Neuronal stem cell (in vitro differentiated cells): ENCODE results near the gene PCYT2.

Experiments
- DNase-seq: peaks from one replicate; pipeline ENCODE4 v3.0.0-alpha.2; 2013; ENCODE audit warnings: low spot score
- H2AFZ ChIP-seq: one replicate; pipeline ENCODE4 v1.6.1; 2013; ENCODE audit warnings: mild to moderate bottlenecking, low read length, inconsistent platforms
- H2AK5ac ChIP-seq: 2 replicates; pipeline ENCODE4 v1.6.1; 2013; ENCODE audit warnings: low read depth, mild to moderate bottlenecking, inconsistent platforms, low read length, moderate library complexity, mixed read lengths
- H2BK120ac ChIP-seq: 2 replicates; pipeline ENCODE4 v1.6.1; 2013; ENCODE audit warnings: low read depth, mild to moderate bottlenecking, inconsistent platforms, low read length, moderate library complexity, mixed read lengths
- H2BK12ac ChIP-seq: one replicate; pipeline ENCODE4 v1.6.1; 2013; ENCODE audit warnings: low read length, inconsistent platforms
- H2BK15ac ChIP-seq: 2 replicates; pipeline ENCODE4 v1.6.1; 2013; ENCODE audit warnings: mild to moderate bottlenecking, low read length, inconsistent platforms, mixed read lengths
- H2BK5ac ChIP-seq: one replicate; pipeline ENCODE4 v1.6.1; 2013; ENCODE audit warnings: inconsistent platforms, mild to moderate bottlenecking, low read length, moderate library complexity
- H3K14ac ChIP-seq: one replicate; pipeline ENCODE4 v1.6.1; 2013; ENCODE audit warnings: low read length, inconsistent platforms
- H3K18ac ChIP-seq: 2 replicates; pipeline ENCODE4 v1.6.1; 2013; ENCODE audit warnings: low read length, inconsistent platforms
- H3K23ac ChIP-seq: 2 replicates; pipeline ENCODE4 v1.6.1; 2013; ENCODE audit warnings: low read depth, mild to moderate bottlenecking, mixed read lengths, low read length, inconsistent platforms; ENCODE audit not compliant: poor library complexity
- H3K27ac ChIP-seq: replicated peaks from 3 replicates; pipeline ENCODE4 v1.5.1; 2013; ENCODE audit warnings: low read length, inconsistent platforms
- H3K27me3 ChIP-seq, 3 experiments: 2 replicates each; pipeline ENCODE4 v1.6.1; 2013; ENCODE audit warnings: low read length in 3 of 3, mild to moderate bottlenecking in 2 of 3, inconsistent platforms in 1 of 3, low read depth in 1 of 3, mixed read lengths in 1 of 3, moderate library complexity in 1 of 3; ENCODE audit not compliant: control insufficient read depth in 3 of 3, insufficient read depth in 3 of 3
- H3K36me3 ChIP-seq, 2 donors: replicated peaks in 1 of 2; 2 replicates each; pipeline ENCODE4 v1.6.1; 2013; ENCODE audit warnings: low read length in 2 of 2; ENCODE audit not compliant: control insufficient read depth in 2 of 2, insufficient read depth in 2 of 2
- H3K4ac ChIP-seq: 2 replicates; pipeline ENCODE4 v1.6.1; 2013; ENCODE audit warnings: inconsistent platforms, mild to moderate bottlenecking, low read length, moderate library complexity
- H3K4me1 ChIP-seq, 2 donors: 1 replicate in 1 of 2; 2 replicates in 1 of 2; pipeline ENCODE4 v1.6.1; 2013; ENCODE audit warnings: low read length in 2 of 2, low read depth in 1 of 2; ENCODE audit not compliant: control insufficient read depth in 2 of 2, insufficient read depth in 1 of 2
- H3K4me2 ChIP-seq: one replicate; pipeline ENCODE4 v1.6.1; 2013; ENCODE audit warnings: mild to moderate bottlenecking, low read length, inconsistent platforms; ENCODE audit not compliant: insufficient read depth, poor library complexity, severe bottlenecking
- H3K4me3 ChIP-seq, 2 donors: 2 replicates each; pipeline ENCODE4 v1.5.1; 2013; ENCODE audit warnings: low read length in 2 of 2, mild to moderate bottlenecking in 2 of 2, inconsistent platforms in 1 of 2, moderate library complexity in 1 of 2
- H3K79me1 ChIP-seq: one replicate; pipeline ENCODE4 v1.6.1; 2013; ENCODE audit warnings: low read depth, mild to moderate bottlenecking, inconsistent platforms, low read length, moderate library complexity
- H3K9ac ChIP-seq: one replicate; pipeline ENCODE4 v1.6.1; 2013; ENCODE audit warnings: mild to moderate bottlenecking, low read depth, low read length, inconsistent platforms; ENCODE audit not compliant: poor library complexity
- H3K9me3 ChIP-seq, 2 donors: replicated peaks in 1 of 2; 2 replicates each; pipeline versions ENCODE3 to v1.6.1; 2013; ENCODE audit warnings: low read length in 2 of 2, mild to moderate bottlenecking in 2 of 2, inconsistent platforms in 1 of 2, low read depth in 1 of 2, mixed read lengths in 1 of 2, moderate library complexity in 1 of 2; ENCODE audit not compliant: control insufficient read depth in 2 of 2, insufficient read depth in 1 of 2
- H4K8ac ChIP-seq: one replicate; pipeline ENCODE4 v1.6.1; 2013; ENCODE audit warnings: low read depth, mild to moderate bottlenecking, inconsistent platforms, low read length, moderate library complexity
- H4K91ac ChIP-seq: one replicate; pipeline ENCODE4 v1.6.1; 2013; ENCODE audit warnings: low read length, low read depth, mild to moderate bottlenecking, inconsistent platforms; ENCODE audit not compliant: poor library complexity
- WGBS, 2 donors: extraction: QIAGEN DNeasy Blood & Tissue Kit; methylation state at CpG; one replicate each; pipeline ENCODE4 v1.1.7; 2013; ENCODE audit warnings: missing lambda C conversion rate in 2 of 2, mixed read lengths in 1 of 2; ENCODE audit not compliant: insufficient read length in 2 of 2, insufficient replicate concordance in 1 of 2; ENCODE audit errors: extremely low coverage in 2 of 2; 5-methylcytosine and 5-hydroxymethylcytosine counted together

Gene PCYT2

DNA sequence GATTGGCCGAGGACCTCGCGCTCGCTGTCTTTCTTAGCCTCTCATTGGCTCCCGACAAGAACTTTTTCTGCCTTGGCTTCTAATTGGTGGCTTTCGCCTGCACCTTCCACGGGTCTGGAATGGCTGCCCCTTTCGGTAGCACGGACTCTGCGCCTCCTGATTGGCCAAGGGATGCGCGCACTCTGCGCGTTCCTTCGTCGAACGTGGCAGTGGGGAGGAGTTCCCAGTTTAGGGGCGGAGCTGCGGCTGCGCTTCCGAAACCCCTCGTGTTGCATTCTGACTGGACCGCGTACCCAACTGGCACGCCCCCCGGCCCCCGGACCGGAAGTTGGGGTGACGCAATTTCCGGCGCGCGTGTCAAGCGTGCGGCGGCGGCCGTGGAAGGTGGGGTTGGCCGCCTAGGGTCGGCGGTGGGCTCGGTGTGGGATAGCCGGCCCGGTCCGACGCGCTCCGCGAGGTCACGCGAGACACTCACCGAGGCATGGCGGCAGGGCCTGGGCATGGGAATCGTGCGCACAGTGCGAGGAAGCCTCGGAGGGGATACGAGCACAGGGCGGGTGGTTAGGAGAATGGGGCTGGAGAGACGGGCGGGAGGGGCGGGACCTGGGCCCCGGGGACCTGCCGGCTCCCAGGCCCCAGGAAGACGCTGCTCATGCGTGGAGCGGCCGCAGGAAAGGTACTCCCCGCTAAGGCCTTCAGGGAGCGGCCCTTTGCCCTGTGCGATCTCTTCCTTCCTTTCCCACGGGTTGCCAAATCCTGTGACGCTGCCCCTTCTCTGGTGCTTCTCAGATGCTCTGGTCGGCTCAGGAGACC lies 50.2 kb downstream of the PCYT2 start:
- Histone ChIP-seq H3K9ac (peak overlapping the region; percentile 100), H3K18ac (peak overlapping the region; percentile 96), H4K8ac (no peak overlapping the region), H3K27ac (peak overlapping the region; percentile 69), H3K4me2 (peak overlapping the region; percentile 90), H3K36me3 (peaks cover 30 to 65% of the 10 kb centered on the region in 2 donors), H3K4me3 (peak overlapping the region; percentile 79 to 98), H3K23ac (peak overlapping the region; percentile 100), H2BK5ac (no peak overlapping the region), H3K4me1 (peaks cover 8 to 11% of the 10 kb centered on the region in 2 donors), H3K27me3 (no peaks in the 10 kb centered on the region), H2AFZ (peak overlapping the region; percentile 83), H3K9me3 (no peaks in the 10 kb centered on the region), H2BK120ac (no peak overlapping the region), H3K4ac (no peak overlapping the region), H3K14ac (peak overlapping the region; percentile 99), H4K91ac (no peak overlapping the region), H2BK15ac (peak overlapping the region; percentile 70), H2AK5ac (peak overlapping the region; percentile 86), H3K79me1 (peaks cover 25% of the 10 kb centered on the region), H2BK12ac (peak overlapping the region; percentile 12)
- WGBS, 2 donors: no CpG with 5 or more reads among the region's 74 CpGs
- DNase-seq: peak; percentile 100

DNA sequence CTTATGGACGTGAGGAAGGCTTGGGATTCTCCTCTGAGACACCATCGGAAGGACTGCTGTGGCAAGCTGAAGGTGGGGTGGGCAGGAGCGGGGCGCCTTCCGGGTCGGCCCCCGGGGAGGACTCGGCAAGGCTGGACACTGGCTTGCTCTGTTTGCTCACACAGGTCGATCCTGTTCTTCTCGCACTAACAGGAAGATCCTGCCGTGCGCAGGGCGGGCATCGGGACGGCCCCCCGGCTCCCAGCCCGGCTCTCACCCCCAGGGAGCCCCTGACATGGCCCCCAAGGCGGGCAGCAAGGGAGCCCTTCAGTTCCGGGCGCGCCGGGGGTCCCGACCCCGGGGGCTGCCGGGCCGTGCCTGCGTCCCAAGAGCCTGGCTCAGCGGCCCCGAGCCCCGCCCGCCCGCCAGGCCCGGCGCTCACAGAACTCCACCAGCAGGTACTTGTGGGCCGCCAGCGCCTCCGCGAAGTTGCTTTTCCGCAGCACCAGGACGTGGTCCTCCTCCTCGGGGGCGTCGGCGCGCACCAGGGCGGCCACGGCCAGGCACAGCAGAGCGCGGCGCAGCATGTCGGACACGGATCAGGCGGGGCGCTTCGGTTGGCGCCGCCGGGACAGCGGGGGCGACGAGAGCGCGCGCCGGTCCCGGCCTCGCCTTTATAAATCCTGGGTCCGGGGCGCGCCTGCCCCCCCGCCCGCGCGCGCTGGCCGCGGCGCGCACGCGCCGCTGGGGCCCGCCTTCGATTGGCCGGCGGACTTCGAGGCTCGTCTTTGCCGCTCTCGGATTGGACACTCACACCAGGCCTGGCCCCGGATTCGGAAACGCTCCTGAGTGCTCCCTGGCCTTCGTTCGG lies 51.1 kb downstream of the PCYT2 start, which contains the start of gene P4HB:
Gene P4HB, minus strand, starts transcription at position 630 of the 850 bp plus-strand sequence. Its CDS starts 64 bp downstream, at position 566.
- peak within 1 kb of the TSS; percentile 99 for H3K14ac ChIP-seq
- peak within 1 kb of the TSS; percentile 100 for H3K9ac ChIP-seq
- peak within 1 kb of the TSS; percentile 99 for H3K18ac ChIP-seq
- no peak within 1 kb of the TSS for H2BK120ac ChIP-seq
- H2BK12ac ChIP-seq: peak within 1 kb of the TSS; percentile 12
- peak within 1 kb of the TSS; percentile 94 for H2AFZ ChIP-seq
- H3K9me3 ChIP-seq: no peaks in the 10 kb centered on the region
- H4K91ac ChIP-seq: no peak within 1 kb of the TSS
- H3K4ac ChIP-seq: no peak within 1 kb of the TSS
- peaks cover 27 to 65% of the 10 kb centered on the region in 2 donors for H3K36me3 ChIP-seq
- H2AK5ac ChIP-seq: peak within 1 kb of the TSS; percentile 86
- peak within 1 kb of the TSS; percentile 79 to 99 for H3K4me3 ChIP-seq
- no peaks in the 10 kb centered on the region for H3K27me3 ChIP-seq
- peak within 1 kb of the TSS; percentile 100 for H3K23ac ChIP-seq
- no peak for DNase-seq
- H3K4me1 ChIP-seq: peaks cover 8 to 11% of the 10 kb centered on the region in 2 donors
- no CpG with 5 or more reads among the region's 95 CpGs for WGBS, 2 donors
- H3K79me1 ChIP-seq: peaks cover 19% of the 10 kb centered on the region
- peak within 1 kb of the TSS; percentile 96 for H2BK5ac ChIP-seq
- peak within 1 kb of the TSS; percentile 73 for H3K27ac ChIP-seq
- no peak within 1 kb of the TSS for H4K8ac ChIP-seq
- H2BK15ac ChIP-seq: peak within 1 kb of the TSS; percentile 70
- peak within 1 kb of the TSS; percentile 92 for H3K4me2 ChIP-seq

DNA sequence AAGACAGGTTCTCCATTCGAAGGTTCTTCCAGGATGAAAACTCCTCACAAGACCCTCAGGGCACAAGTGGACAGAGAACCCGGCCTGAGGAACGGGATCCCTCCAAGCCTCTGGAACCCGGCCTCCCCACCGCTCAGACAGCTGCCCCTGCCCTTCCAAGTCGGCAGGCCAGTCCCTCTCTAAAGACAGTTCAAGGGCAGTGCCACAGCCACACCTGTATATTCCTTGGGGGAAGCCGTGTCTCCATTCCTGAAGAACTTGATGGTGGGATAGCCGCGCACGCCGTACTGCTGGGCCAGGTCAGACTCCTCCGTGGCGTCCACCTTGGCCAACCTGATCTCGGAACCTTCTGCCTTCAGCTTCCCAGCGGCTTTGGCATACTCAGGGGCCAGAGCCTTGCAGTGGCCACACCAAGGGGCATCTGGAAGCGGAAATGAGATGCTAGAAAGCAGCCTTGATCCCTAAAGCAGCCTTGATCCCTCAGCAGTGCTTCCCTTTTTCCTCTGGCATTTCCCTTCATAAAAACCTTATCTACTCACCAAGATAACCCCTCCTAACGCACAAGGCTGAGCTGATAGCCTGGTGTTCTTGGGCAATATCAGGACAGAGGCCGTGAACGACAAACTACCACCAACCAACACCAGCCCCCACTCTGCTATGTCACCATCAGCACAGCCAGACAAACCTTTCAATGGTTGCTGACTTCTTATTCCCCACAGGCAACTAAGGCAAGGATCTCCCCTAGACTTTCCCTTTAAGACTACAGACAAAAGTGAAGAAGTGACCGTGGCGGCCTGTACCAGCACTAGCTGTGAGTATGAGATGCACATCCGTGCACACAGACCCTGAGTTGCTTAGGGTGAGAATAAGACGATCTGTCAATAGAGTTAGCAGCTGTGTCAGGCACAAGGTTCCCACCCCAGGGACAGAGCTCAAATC lies 52.0 kb downstream of the PCYT2 start:
- Histone ChIP-seq H4K8ac (no peak overlapping the region), H3K18ac (no peak overlapping the region), H2BK12ac (no peak overlapping the region), H2AK5ac (no peak overlapping the region), H3K9me3 (no peaks in the 10 kb centered on the region), H3K4me3 (peak overlapping the region; percentile 79 to 99), H2BK15ac (no peak overlapping the region), H3K4me2 (peak overlapping the region; percentile 92), H3K23ac (peak overlapping the region; percentile 21), H3K14ac (no peak overlapping the region), H2BK5ac (peak overlapping the region; percentile 96), H3K4ac (no peak overlapping the region), H3K36me3 (peaks cover 30 to 71% of the 10 kb centered on the region in 2 donors), H3K9ac (peak overlapping the region; percentile 100), H3K27ac (no peak overlapping the region), H2AFZ (no peak overlapping the region), H3K4me1 (peaks cover 8 to 11% of the 10 kb centered on the region in 2 donors), H3K79me1 (peaks cover 17% of the 10 kb centered on the region), H3K27me3 (no peaks in the 10 kb centered on the region), H4K91ac (no peak overlapping the region), H2BK120ac (no peak overlapping the region)
- DNase-seq: no peak
- WGBS, 2 donors: no CpG with 5 or more reads among the region's 23 CpGs
